GM12801 (cell line): ENCODE data around the gene ACYP2.

Experiments used
- CTCF ChIP-seq: IDR thresholded peaks from one replicate; pipeline ENCODE4 v1.5.1; 2011; ENCODE audit warnings: control low read depth; ENCODE audit not compliant: insufficient read length; ENCODE audit errors: extremely low read depth

The ACYP2 gene

GRCh38 chr2:54115284-54116137, at the start of gene ACYP2:
Gene ACYP2 (plus strand): TSS chr2:54115615.
- no peak for TF ChIP-seq CTCF

GRCh38 chr2:54065891-54066290, 49.5 kb upstream of the ACYP2 start:
- no peak for TF ChIP-seq CTCF

- no peak for TF ChIP-seq CTCF
These were observed 47.5 kb upstream of the ACYP2 start for GRCh38 chr2:54067851-54068375.

- no peak for TF ChIP-seq CTCF
These were observed 41.6 kb upstream of the ACYP2 start for GRCh38 chr2:54073796-54074195.

GRCh38 chr2:54074606-54075341, 40.6 kb upstream of the ACYP2 start:
- no peak for TF ChIP-seq CTCF

- no peak for TF ChIP-seq CTCF
These were observed 38.8 kb upstream of the ACYP2 start for GRCh38 chr2:54076586-54076985.

GRCh38 chr2:54077088-54077900, 38.1 kb upstream of the ACYP2 start:
- TF ChIP-seq CTCF: no peak
